ENCODE measurements around the gene MYG1.

MYG1 gene

DNA sequence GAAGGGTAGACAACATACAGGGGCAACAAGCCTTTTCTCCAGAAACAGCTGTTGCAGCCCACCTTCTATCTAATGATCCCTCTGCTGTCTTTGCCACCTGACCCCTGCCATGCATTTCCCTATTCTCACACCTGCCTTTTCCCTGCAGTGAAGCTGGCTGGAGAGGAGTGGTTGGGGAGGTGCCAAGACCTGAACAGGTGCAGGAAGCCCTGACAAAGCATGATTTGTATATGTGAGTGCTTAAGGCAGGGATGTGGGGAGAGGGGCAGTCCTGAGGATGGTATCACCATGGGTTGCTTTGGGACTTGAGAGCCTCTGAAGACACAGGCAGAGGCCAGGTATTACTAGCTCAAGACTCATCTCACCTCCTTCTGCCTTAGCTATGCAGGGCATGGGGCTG lies 7.1 kb upstream of the MYG1 start:
- ChIA-PET CTCF (interaction anchor here (1.2 to 3.7 kb wide), 3 partner anchors 29 to 133 kb away, joined by 3 to 24 read pairs (median 13); partner anchors contain the start of gene AAAS), POLR2A (interaction anchor here (0.5 to 2.1 kb wide), 5 partner anchors 9 to 129 kb away, joined by 3 to 8 read pairs (median 3); partner anchors contain the start of gene AAAS)
- Histone ChIP-seq H3K4me1 (ENCODE audit: control insufficient read depth, insufficient read depth, low read length) (no peaks in the 10 kb centered on the region), H3K27ac (ENCODE audit: extremely low read depth, low read depth, low read length) (no peak overlapping the region), H3K9me3 (ENCODE audit: control insufficient read depth, insufficient read depth, low read depth, low read length) (no peaks in the 10 kb centered on the region), H3K4me3 (ENCODE audit: low read depth, low read length) (no peak overlapping the region), H3K36me3 (ENCODE audit: control insufficient read depth in 2 of 2, insufficient read depth in 1 of 2, low read length in 2 of 2) (peaks cover 43 to 80% of the 10 kb centered on the region in 2 experiments)
- TF ChIP-seq HIC1 (tag by site-specific recombination; IDR thresholded peaks at IDR 0.05) (peak; percentile 46; the same call in 1 of the 2 replicates), ZSCAN4 (tag by site-specific recombination; IDR thresholded peaks at IDR 0.05) (no peak)

GRCh38 chr12:53295070-53295890 lies 4.2 kb upstream of the MYG1 start, which contains the start of gene PFDN5:
Gene PFDN5, plus strand, starts transcription at chr12:53295542. Its CDS starts 26 bp downstream, at chr12:53295568.
- Histone ChIP-seq H3K36me3 (ENCODE audit: control insufficient read depth in 2 of 2, insufficient read depth in 1 of 2, low read length in 2 of 2) (peaks cover 41 to 66% of the 10 kb centered on the region in 2 experiments), H3K4me3 (ENCODE audit: low read depth, low read length) (peak within 1 kb of the TSS; percentile 73), H3K4me1 (ENCODE audit: control insufficient read depth, insufficient read depth, low read length) (peaks cover 4% of the 10 kb centered on the region), H3K27ac (ENCODE audit: extremely low read depth, low read depth, low read length) (peak within 1 kb of the TSS; percentile 61), H3K9me3 (ENCODE audit: control insufficient read depth, insufficient read depth, low read depth, low read length) (no peaks in the 10 kb centered on the region)
- ChIA-PET CTCF (interaction anchor here (0.6 to 3.7 kb wide), 12 partner anchors 9 to 211 kb away, joined by 3 to 24 read pairs (median 4); partner anchors contain the start of gene AAAS), POLR2A (interaction anchor here (0.6 to 1.9 kb wide), 25 partner anchors 10 to 380 kb away, joined by 3 to 30 read pairs (median 4); partner anchors contain the start of genes AAAS, ATP5MC2, CSAD and ESPL1)
- TF ChIP-seq ZNF843 (tag by site-specific recombination; IDR thresholded peaks at IDR 0.05) (no peak; the same call in 1 of the 2 replicates), RBAK (tag by site-specific recombination; IDR thresholded peaks at IDR 0.05) (peak; percentile 95), ZNF558 (tag by site-specific recombination; IDR thresholded peaks at IDR 0.05) (no peak), ZFP37 (tag by site-specific recombination; IDR thresholded peaks at IDR 0.05) (peak; percentile 85; the same call in 1 of the 2 replicates), ZBTB1 (tag by site-specific recombination; IDR thresholded peaks at IDR 0.05) (no peak), ZNF184 (tag by site-specific recombination; IDR thresholded peaks at IDR 0.05) (no peak), ZNF660 (tag by site-specific recombination; IDR thresholded peaks at IDR 0.05) (peak; percentile 52; the same call in 1 of the 2 replicates), ZBTB7A (tag by site-specific recombination; IDR thresholded peaks at IDR 0.05; ENCODE audit: low read depth) (no peak; the same call in 1 of the 2 replicates), ZBTB26 (tag by site-specific recombination; optimal IDR thresholded peaks at IDR 0.05) (peak; percentile 25), YY1 (tag by site-specific recombination; IDR thresholded peaks at IDR 0.05) (peak; percentile 94), ZNF433 (tag by site-specific recombination; IDR thresholded peaks at IDR 0.05; ENCODE audit: low read depth) (no peak), ZNF830 (tag by site-specific recombination; IDR thresholded peaks at IDR 0.05; ENCODE audit: low read depth) (no peak), ZNF48 (tag by site-specific recombination; IDR thresholded peaks at IDR 0.05) (no peak), ZNF366 (tag by site-specific recombination; conservative IDR thresholded peaks at IDR 0.05) (no peak), HOXC10 (CRISPR knock-in tag; IDR thresholded peaks at IDR 0.05) (no peak), ZNF354C (tag by site-specific recombination; IDR thresholded peaks at IDR 0.05; ENCODE audit: borderline replicate concordance, low read depth) (no peak), KLF10 (tag by site-specific recombination; IDR thresholded peaks at IDR 0.05) (peak; percentile 57; the same call in 1 of the 2 replicates)
- TF ChIP-seq, protein P1, sequence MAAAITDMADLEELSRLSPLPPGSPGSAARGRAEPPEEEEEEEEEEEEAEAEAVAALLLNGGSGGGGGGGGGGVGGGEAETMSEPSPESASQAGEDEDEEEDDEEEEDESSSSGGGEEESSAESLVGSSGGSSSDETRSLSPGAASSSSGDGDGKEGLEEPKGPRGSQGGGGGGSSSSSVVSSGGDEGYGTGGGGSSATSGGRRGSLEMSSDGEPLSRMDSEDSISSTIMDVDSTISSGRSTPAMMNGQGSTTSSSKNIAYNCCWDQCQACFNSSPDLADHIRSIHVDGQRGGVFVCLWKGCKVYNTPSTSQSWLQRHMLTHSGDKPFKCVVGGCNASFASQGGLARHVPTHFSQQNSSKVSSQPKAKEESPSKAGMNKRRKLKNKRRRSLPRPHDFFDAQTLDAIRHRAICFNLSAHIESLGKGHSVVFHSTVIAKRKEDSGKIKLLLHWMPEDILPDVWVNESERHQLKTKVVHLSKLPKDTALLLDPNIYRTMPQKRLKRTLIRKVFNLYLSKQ (tag by site-specific recombination; IDR thresholded peaks at IDR 0.05; ENCODE audit: borderline replicate concordance) = no peak
- TF ChIP-seq, protein P2, sequence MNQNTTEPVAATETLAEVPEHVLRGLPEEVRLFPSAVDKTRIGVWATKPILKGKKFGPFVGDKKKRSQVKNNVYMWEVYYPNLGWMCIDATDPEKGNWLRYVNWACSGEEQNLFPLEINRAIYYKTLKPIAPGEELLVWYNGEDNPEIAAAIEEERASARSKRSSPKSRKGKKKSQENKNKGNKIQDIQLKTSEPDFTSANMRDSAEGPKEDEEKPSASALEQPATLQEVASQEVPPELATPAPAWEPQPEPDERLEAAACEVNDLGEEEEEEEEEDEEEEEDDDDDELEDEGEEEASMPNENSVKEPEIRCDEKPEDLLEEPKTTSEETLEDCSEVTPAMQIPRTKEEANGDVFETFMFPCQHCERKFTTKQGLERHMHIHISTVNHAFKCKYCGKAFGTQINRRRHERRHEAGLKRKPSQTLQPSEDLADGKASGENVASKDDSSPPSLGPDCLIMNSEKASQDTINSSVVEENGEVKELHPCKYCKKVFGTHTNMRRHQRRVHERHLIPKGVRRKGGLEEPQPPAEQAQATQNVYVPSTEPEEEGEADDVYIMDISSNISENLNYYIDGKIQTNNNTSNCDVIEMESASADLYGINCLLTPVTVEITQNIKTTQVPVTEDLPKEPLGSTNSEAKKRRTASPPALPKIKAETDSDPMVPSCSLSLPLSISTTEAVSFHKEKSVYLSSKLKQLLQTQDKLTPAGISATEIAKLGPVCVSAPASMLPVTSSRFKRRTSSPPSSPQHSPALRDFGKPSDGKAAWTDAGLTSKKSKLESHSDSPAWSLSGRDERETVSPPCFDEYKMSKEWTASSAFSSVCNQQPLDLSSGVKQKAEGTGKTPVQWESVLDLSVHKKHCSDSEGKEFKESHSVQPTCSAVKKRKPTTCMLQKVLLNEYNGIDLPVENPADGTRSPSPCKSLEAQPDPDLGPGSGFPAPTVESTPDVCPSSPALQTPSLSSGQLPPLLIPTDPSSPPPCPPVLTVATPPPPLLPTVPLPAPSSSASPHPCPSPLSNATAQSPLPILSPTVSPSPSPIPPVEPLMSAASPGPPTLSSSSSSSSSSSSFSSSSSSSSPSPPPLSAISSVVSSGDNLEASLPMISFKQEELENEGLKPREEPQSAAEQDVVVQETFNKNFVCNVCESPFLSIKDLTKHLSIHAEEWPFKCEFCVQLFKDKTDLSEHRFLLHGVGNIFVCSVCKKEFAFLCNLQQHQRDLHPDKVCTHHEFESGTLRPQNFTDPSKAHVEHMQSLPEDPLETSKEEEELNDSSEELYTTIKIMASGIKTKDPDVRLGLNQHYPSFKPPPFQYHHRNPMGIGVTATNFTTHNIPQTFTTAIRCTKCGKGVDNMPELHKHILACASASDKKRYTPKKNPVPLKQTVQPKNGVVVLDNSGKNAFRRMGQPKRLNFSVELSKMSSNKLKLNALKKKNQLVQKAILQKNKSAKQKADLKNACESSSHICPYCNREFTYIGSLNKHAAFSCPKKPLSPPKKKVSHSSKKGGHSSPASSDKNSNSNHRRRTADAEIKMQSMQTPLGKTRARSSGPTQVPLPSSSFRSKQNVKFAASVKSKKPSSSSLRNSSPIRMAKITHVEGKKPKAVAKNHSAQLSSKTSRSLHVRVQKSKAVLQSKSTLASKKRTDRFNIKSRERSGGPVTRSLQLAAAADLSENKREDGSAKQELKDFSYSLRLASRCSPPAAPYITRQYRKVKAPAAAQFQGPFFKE (tag by site-specific recombination; IDR thresholded peaks at IDR 0.05; ENCODE audit: borderline replicate concordance) = no peak

Measured in HEK293 (cell line).